Measurements from ENCODE around the gene XYLT1.

The XYLT1 gene

GRCh38 chr16:17159617-17160016 is 311.1 kb downstream of the XYLT1 start:
- no peak for TF ChIP-seq CTCF (conservative IDR thresholded peaks at IDR 0.05; ENCODE audit: low read length)
- no peaks in the 10 kb centered on the region for H3K4me1 ChIP-seq (ENCODE audit: insufficient read depth, low read length, poor library complexity, severe bottlenecking)
- peaks cover 92% of the 10 kb centered on the region for H3K36me3 ChIP-seq (ENCODE audit: insufficient read depth, low read length)
- H3F3A ChIP-seq (ENCODE audit: low read depth), result no peaks in the 10 kb centered on the region
- no peaks in the 10 kb centered on the region for H3K9me2 ChIP-seq (replicated peaks; ENCODE audit: low read depth, low read length)
- H3K79me2 ChIP-seq (ENCODE audit: insufficient read depth, low read length), result no peaks in the 10 kb centered on the region
- no peak overlapping the region for H2AFZ ChIP-seq (ENCODE audit: low read length)
- H3K9ac ChIP-seq (ENCODE audit: low read depth, low read length, poor library complexity, severe bottlenecking), result no peak overlapping the region
- no peaks in the 10 kb centered on the region for H3K9me3 ChIP-seq (ENCODE audit: insufficient read depth, low read depth, low read length)
- peaks cover 24% of the 10 kb centered on the region for H4K20me1 ChIP-seq (ENCODE audit: insufficient read depth, low read length, poor library complexity, severe bottlenecking)
- no peak overlapping the region for H3K4me2 ChIP-seq (ENCODE audit: low read depth, low read length, poor library complexity, severe bottlenecking)
- H3K27me3 ChIP-seq (ENCODE audit: insufficient read depth, low read length, poor library complexity, severe bottlenecking), result no peaks in the 10 kb centered on the region
- no peak overlapping the region for H3K4me3 ChIP-seq (ENCODE audit: low read length, poor library complexity, severe bottlenecking)

GRCh38 chr16:17155936-17156335 is 314.8 kb downstream of the XYLT1 start:
- Histone ChIP-seq H3K27me3 (ENCODE audit: insufficient read depth, low read length, poor library complexity, severe bottlenecking) (no peaks in the 10 kb centered on the region), H4K20me1 (ENCODE audit: insufficient read depth, low read length, poor library complexity, severe bottlenecking) (peaks cover 26% of the 10 kb centered on the region), H3K4me2 (ENCODE audit: low read depth, low read length, poor library complexity, severe bottlenecking) (no peak overlapping the region), H3K4me1 (ENCODE audit: insufficient read depth, low read length, poor library complexity, severe bottlenecking) (no peaks in the 10 kb centered on the region), H3K9ac (ENCODE audit: low read depth, low read length, poor library complexity, severe bottlenecking) (no peak overlapping the region), H2AFZ (ENCODE audit: low read length) (no peak overlapping the region), H3K9me2 (replicated peaks; ENCODE audit: low read depth, low read length) (no peaks in the 10 kb centered on the region), H3K36me3 (ENCODE audit: insufficient read depth, low read length) (peaks cover 92% of the 10 kb centered on the region; the same call in 1 of the 2 replicates), H3F3A (ENCODE audit: low read depth) (no peaks in the 10 kb centered on the region), H3K9me3 (ENCODE audit: insufficient read depth, low read depth, low read length) (no peaks in the 10 kb centered on the region), H3K79me2 (ENCODE audit: insufficient read depth, low read length) (no peaks in the 10 kb centered on the region), H3K4me3 (ENCODE audit: low read length, poor library complexity, severe bottlenecking) (no peak overlapping the region)
- TF ChIP-seq EZH2phosphoT487 (IDR thresholded peaks at IDR 0.05; ENCODE audit: borderline replicate concordance), result no peak
- TF ChIP-seq CTCF (conservative IDR thresholded peaks at IDR 0.05; ENCODE audit: low read length), result no peak

- Histone ChIP-seq H3F3A (ENCODE audit: low read depth) (no peaks in the 10 kb centered on the region), H3K4me1 (ENCODE audit: insufficient read depth, low read length, poor library complexity, severe bottlenecking) (no peaks in the 10 kb centered on the region), H3K9ac (ENCODE audit: low read depth, low read length, poor library complexity, severe bottlenecking) (no peak overlapping the region), H4K20me1 (ENCODE audit: insufficient read depth, low read length, poor library complexity, severe bottlenecking) (peaks cover 27% of the 10 kb centered on the region), H2AFZ (ENCODE audit: low read length) (no peak overlapping the region), H3K9me2 (replicated peaks; ENCODE audit: low read depth, low read length) (no peaks in the 10 kb centered on the region), H3K4me3 (ENCODE audit: low read length, poor library complexity, severe bottlenecking) (no peak overlapping the region), H3K27me3 (ENCODE audit: insufficient read depth, low read length, poor library complexity, severe bottlenecking) (no peaks in the 10 kb centered on the region), H3K9me3 (ENCODE audit: insufficient read depth, low read depth, low read length) (no peaks in the 10 kb centered on the region), H3K79me2 (ENCODE audit: insufficient read depth, low read length) (no peaks in the 10 kb centered on the region), H3K36me3 (ENCODE audit: insufficient read depth, low read length) (peaks cover 90% of the 10 kb centered on the region; the same call in 1 of the 2 replicates), H3K4me2 (ENCODE audit: low read depth, low read length, poor library complexity, severe bottlenecking) (no peak overlapping the region)
- no peak for TF ChIP-seq EZH2phosphoT487 (IDR thresholded peaks at IDR 0.05; ENCODE audit: borderline replicate concordance)
- TF ChIP-seq CTCF (conservative IDR thresholded peaks at IDR 0.05; ENCODE audit: low read length), result no peak
Observed at GRCh38 chr16:17155485-17155884, 315.3 kb downstream of the XYLT1 start.

Data from Loucy (cell line).